GM23338 (cell line): ENCODE results near the gene AKR1C2. TPM values are rescaled to one million over a fixed set of nuclear protein-coding genes. Genes with fewer than 3 reads are reported as not detected.

Experiments used
- ATAC-seq: fragments of 200-7000 bp; cut with Tn5 transposase; 3 replicates; pipeline ENCODE4 v1.9.1; 2020
- DNase-seq: peaks from one replicate; pipeline ENCODE4 v3.0.0-alpha.2; 2015; ENCODE audit warnings: low spot score
- H2AFZ ChIP-seq: fragments of 200-600 bp; sonication (generic); 2 replicates; pipeline ENCODE4 v1.8.0; 2016; ENCODE audit warnings: antibody characterized with exemption, mild to moderate bottlenecking, moderate library complexity
- H3F3A ChIP-seq: fragments of 200-600 bp; sonication (generic); replicated peaks from 2 replicates; pipeline ENCODE4 v1.8.0; 2017; ENCODE audit warnings: antibody characterized with exemption, mixed run types, low read depth
- H3K27ac ChIP-seq: fragments of 200-600 bp; sonication (generic); 2 replicates; pipeline ENCODE4 v1.6.1; 2016; ENCODE audit warnings: low read depth
- H3K27me3 ChIP-seq: fragments of 200-600 bp; sonication (generic); 2 replicates; pipeline ENCODE4 v1.8.0; 2016; ENCODE audit warnings: mild to moderate bottlenecking, mixed run types, moderate library complexity; ENCODE audit not compliant: insufficient read depth
- H3K36me3 ChIP-seq: fragments of 200-600 bp; sonication (generic); 2 replicates; pipeline ENCODE4 v1.8.0; 2016; ENCODE audit warnings: mild to moderate bottlenecking; ENCODE audit not compliant: insufficient read depth
- H3K4me1 ChIP-seq: fragments of 200-600 bp; sonication (generic); 2 replicates; pipeline ENCODE4 v1.8.0; 2016; ENCODE audit warnings: mild to moderate bottlenecking, moderate library complexity; ENCODE audit not compliant: insufficient read depth
- H3K4me2 ChIP-seq: fragments of 200-600 bp; sonication (generic); 2 replicates; pipeline ENCODE4 v1.7.1; 2017; ENCODE audit warnings: mixed run types
- H3K4me3 ChIP-seq: fragments of 200-600 bp; sonication (generic); 2 replicates; pipeline ENCODE4 v1.6.1; 2016; ENCODE audit warnings: mixed run types
- H3K79me2 ChIP-seq: fragments of 200-600 bp; sonication (generic); replicated peaks from 2 replicates; pipeline ENCODE4 v1.8.0; 2017; ENCODE audit warnings: mild to moderate bottlenecking; ENCODE audit not compliant: insufficient read depth
- H3K9me2 ChIP-seq: fragments of 200-600 bp; sonication (generic); 2 replicates; pipeline ENCODE4 v1.8.0; 2017; ENCODE audit not compliant: insufficient read depth
- H4K20me1 ChIP-seq: fragments of 200-600 bp; sonication (generic); replicated peaks from 2 replicates; pipeline ENCODE4 v1.8.0; 2017; ENCODE audit warnings: mild to moderate bottlenecking; ENCODE audit not compliant: insufficient read depth
- H3K27ac Mint-ChIP-seq: 2 replicates; pipeline ENCODE4 v1.8.0; 2020; ENCODE audit warnings: inconsistent platforms, mild to moderate bottlenecking, moderate library complexity, mixed read lengths
- H3K27me3 Mint-ChIP-seq: 3 replicates; pipeline ENCODE4 v1.8.0; 2022; ENCODE audit warnings: low read depth, mild to moderate bottlenecking, moderate library complexity, mixed read lengths, inconsistent platforms; ENCODE audit not compliant: insufficient read depth, poor library complexity
- H3K36me3 Mint-ChIP-seq: 3 replicates; pipeline ENCODE4 v1.8.0; 2021; ENCODE audit warnings: low read depth, mild to moderate bottlenecking, inconsistent platforms, moderate library complexity, mixed read lengths
- H3K4me1 Mint-ChIP-seq: 3 replicates; pipeline ENCODE4 v1.8.0; 2020; ENCODE audit warnings: mild to moderate bottlenecking, inconsistent platforms, mixed read lengths
- H3K4me3 Mint-ChIP-seq: 3 replicates; pipeline ENCODE4 v1.8.0; 2021; ENCODE audit warnings: moderate library complexity, mild to moderate bottlenecking, inconsistent platforms, mixed read lengths
- H3K9me3 Mint-ChIP-seq: 3 replicates; pipeline ENCODE4 v1.8.0; 2020; ENCODE audit warnings: moderate library complexity, mild to moderate bottlenecking, inconsistent platforms, mixed read lengths
- EZH2 ChIP-seq: fragments of 200-600 bp; sonication (generic); IDR thresholded peaks from one replicate; pipeline ENCODE4 v1.8.0; 2017; ENCODE audit warnings: antibody characterized with exemption, mild to moderate bottlenecking, low read depth; ENCODE audit not compliant: unreplicated experiment
- EZH2phosphoT487 ChIP-seq: fragments of 200-600 bp; sonication (generic); IDR thresholded peaks from one replicate; pipeline ENCODE4 v1.8.1; 2018; ENCODE audit warnings: antibody characterized with exemption; ENCODE audit not compliant: unreplicated experiment
- JUNB ChIP-seq: IDR thresholded peaks from one replicate; pipeline ENCODE4 v1.6.1; 2016; ENCODE audit warnings: antibody characterized with exemption; ENCODE audit not compliant: unreplicated experiment
- NANOG ChIP-seq: IDR thresholded peaks from 2 replicates; pipeline ENCODE4 v1.6.1; 2016; ENCODE audit warnings: antibody characterized with exemption, borderline replicate concordance
- STAT1 ChIP-seq: IDR thresholded peaks from one replicate; pipeline ENCODE4 v1.6.1; 2016; ENCODE audit warnings: antibody characterized with exemption; ENCODE audit not compliant: unreplicated experiment
- ZNF114 ChIP-seq: fragments of 250-450 bp; sonication (Bioruptor Pico); IDR thresholded peaks from 2 replicates; pipeline ENCODE4 v1.5.0; 2020; ENCODE audit warnings: mild to moderate bottlenecking, moderate library complexity
- ZNF331 ChIP-seq: fragments of 250-450 bp; sonication (Bioruptor Pico); IDR thresholded peaks from 2 replicates; pipeline ENCODE4 v1.5.0; 2020; ENCODE audit warnings: low read depth, mild to moderate bottlenecking, moderate library complexity
- polyA plus RNA-seq: library from polyadenylated mRNA; unstranded; fragments of >200 nt; fragmentation: Nextera tagmentation; extraction: Ambion mirVana; gene quantifications from 2 replicates; pipeline ENCODE4 v1.2.1, GENCODE V29; 2016
- total RNA-seq: library from RNA; depleted of rRNA; stranded (reverse); fragments of >200 nt; shearing (Covaris generic); gene quantifications from 2 replicates; pipeline ENCODE4 v1.2.3, GENCODE V29; 2014
- TF ChIP-seq, protein P1 (sequence below): fragments of 250-450 bp; sonication (Bioruptor Pico); IDR thresholded peaks from 2 replicates; pipeline ENCODE4 v1.5.0; 2020; ENCODE audit warnings: mild to moderate bottlenecking, moderate library complexity
- TF ChIP-seq, protein P2 (sequence below): IDR thresholded peaks from 2 replicates; pipeline ENCODE4 v1.6.1; 2016; ENCODE audit warnings: antibody characterized with exemption
- TF ChIP-seq, protein P3 (sequence below), 2 experiments: fragments of 200-600 bp in 1 of 2; sonication (generic) in 1 of 2; conservative IDR thresholded peaks; 2 replicates each; pipeline versions ENCODE4 v1.5.1 to v1.6.1; 2016 to 2017; ENCODE audit warnings: antibody characterized with exemption in 2 of 2, low read depth in 2 of 2, mild to moderate bottlenecking in 2 of 2, moderate library complexity in 1 of 2
- TF ChIP-seq, protein P4 (sequence below): IDR thresholded peaks from one replicate; pipeline ENCODE4 v1.6.1; 2018; ENCODE audit warnings: antibody characterized with exemption; ENCODE audit not compliant: unreplicated experiment

Gene AKR1C2
- total and polyA plus RNA-seq, 2 experiments from 2014 or later = 0.35 to 0.86 TPM

DNA sequence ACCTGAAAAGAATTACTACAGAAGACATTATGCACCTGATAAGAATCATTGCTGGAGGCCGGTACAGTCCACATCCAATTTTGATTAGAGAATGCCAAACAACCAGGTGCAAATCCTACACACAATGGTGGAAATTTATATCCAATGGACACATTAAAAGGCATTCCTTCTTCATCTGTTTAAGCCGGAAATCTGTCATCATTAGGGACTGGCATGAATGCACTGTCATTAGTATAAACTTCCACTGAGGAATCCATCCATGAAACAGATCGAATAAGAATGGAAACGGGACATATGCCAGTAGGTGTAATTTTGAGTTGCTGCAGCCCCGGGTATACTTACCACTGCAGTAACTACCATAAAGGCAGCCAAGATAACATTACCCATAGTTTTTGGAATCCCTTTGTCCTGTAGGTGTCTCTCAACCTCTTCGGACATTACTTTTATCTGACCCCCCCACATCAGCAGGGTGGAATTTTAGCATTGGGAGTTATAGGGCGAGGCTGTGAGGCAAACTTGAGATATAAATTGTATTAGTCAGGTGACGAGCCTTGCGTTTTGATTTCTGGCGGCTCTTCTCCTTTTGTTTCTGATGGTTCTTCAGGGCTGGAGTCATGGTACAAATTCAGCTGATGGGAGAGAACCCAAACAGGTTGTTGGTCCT lies 36.5 kb upstream of the AKR1C2 start:
- H2AFZ ChIP-seq = no peak overlapping the region
- H3K36me3 ChIP-seq = no peaks in the 10 kb centered on the region
- 0 out of 2 replicates have a peak, but pooled peaks cover 2% of the 10 kb centered on the region for H3K9me2 ChIP-seq
- peaks cover 2% of the 10 kb centered on the region for H3K27me3 Mint-ChIP-seq
- DNase-seq = no peak
- H3K4me1 ChIP-seq = no peaks in the 10 kb centered on the region
- no peak for ATAC-seq
- TF ChIP-seq ZNF114 (CRISPR knock-in tag) (no peak), NANOG (no peak), JUNB (no peak), EZH2phosphoT487 (no peak), ZNF331 (CRISPR knock-in tag) (no peak), STAT1 (no peak), EZH2 (no peak)
- TF ChIP-seq, protein P1, sequence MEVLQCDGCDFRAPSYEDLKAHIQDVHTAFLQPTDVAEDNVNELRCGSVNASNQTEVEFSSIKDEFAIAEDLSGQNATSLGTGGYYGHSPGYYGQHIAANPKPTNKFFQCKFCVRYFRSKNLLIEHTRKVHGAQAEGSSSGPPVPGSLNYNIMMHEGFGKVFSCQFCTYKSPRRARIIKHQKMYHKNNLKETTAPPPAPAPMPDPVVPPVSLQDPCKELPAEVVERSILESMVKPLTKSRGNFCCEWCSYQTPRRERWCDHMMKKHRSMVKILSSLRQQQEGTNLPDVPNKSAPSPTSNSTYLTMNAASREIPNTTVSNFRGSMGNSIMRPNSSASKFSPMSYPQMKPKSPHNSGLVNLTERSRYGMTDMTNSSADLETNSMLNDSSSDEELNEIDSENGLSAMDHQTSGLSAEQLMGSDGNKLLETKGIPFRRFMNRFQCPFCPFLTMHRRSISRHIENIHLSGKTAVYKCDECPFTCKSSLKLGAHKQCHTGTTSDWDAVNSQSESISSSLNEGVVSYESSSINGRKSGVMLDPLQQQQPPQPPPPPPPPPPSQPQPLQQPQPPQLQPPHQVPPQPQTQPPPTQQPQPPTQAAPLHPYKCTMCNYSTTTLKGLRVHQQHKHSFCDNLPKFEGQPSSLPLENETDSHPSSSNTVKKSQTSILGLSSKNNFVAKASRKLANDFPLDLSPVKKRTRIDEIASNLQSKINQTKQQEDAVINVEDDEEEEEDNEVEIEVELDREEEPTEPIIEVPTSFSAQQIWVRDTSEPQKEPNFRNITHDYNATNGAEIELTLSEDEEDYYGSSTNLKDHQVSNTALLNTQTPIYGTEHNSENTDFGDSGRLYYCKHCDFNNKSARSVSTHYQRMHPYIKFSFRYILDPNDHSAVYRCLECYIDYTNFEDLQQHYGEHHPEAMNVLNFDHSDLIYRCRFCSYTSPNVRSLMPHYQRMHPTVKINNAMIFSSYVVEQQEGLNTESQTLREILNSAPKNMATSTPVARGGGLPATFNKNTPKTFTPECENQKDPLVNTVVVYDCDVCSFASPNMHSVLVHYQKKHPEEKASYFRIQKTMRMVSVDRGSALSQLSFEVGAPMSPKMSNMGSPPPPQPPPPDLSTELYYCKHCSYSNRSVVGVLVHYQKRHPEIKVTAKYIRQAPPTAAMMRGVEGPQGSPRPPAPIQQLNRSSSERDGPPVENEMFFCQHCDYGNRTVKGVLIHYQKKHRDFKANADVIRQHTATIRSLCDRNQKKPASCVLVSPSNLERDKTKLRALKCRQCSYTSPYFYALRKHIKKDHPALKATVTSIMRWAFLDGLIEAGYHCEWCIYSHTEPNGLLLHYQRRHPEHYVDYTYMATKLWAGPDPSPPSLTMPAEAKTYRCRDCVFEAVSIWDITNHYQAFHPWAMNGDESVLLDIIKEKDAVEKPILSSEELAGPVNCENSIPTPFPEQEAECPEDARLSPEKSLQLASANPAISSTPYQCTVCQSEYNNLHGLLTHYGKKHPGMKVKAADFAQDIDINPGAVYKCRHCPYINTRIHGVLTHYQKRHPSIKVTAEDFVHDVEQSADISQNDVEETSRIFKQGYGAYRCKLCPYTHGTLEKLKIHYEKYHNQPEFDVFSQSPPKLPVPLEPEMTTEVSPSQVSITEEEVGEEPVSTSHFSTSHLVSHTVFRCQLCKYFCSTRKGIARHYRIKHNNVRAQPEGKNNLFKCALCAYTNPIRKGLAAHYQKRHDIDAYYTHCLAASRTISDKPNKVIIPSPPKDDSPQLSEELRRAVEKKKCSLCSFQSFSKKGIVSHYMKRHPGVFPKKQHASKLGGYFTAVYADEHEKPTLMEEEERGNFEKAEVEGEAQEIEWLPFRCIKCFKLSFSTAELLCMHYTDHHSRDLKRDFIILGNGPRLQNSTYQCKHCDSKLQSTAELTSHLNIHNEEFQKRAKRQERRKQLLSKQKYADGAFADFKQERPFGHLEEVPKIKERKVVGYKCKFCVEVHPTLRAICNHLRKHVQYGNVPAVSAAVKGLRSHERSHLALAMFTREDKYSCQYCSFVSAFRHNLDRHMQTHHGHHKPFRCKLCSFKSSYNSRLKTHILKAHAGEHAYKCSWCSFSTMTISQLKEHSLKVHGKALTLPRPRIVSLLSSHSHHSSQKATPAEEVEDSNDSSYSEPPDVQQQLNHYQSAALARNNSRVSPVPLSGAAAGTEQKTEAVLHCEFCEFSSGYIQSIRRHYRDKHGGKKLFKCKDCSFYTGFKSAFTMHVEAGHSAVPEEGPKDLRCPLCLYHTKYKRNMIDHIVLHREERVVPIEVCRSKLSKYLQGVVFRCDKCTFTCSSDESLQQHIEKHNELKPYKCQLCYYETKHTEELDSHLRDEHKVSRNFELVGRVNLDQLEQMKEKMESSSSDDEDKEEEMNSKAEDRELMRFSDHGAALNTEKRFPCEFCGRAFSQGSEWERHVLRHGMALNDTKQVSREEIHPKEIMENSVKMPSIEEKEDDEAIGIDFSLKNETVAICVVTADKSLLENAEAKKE (CRISPR knock-in tag) = no peak
- TF ChIP-seq, protein P2, sequence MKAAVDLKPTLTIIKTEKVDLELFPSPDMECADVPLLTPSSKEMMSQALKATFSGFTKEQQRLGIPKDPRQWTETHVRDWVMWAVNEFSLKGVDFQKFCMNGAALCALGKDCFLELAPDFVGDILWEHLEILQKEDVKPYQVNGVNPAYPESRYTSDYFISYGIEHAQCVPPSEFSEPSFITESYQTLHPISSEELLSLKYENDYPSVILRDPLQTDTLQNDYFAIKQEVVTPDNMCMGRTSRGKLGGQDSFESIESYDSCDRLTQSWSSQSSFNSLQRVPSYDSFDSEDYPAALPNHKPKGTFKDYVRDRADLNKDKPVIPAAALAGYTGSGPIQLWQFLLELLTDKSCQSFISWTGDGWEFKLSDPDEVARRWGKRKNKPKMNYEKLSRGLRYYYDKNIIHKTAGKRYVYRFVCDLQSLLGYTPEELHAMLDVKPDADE = no peak
- TF ChIP-seq, protein P3, sequence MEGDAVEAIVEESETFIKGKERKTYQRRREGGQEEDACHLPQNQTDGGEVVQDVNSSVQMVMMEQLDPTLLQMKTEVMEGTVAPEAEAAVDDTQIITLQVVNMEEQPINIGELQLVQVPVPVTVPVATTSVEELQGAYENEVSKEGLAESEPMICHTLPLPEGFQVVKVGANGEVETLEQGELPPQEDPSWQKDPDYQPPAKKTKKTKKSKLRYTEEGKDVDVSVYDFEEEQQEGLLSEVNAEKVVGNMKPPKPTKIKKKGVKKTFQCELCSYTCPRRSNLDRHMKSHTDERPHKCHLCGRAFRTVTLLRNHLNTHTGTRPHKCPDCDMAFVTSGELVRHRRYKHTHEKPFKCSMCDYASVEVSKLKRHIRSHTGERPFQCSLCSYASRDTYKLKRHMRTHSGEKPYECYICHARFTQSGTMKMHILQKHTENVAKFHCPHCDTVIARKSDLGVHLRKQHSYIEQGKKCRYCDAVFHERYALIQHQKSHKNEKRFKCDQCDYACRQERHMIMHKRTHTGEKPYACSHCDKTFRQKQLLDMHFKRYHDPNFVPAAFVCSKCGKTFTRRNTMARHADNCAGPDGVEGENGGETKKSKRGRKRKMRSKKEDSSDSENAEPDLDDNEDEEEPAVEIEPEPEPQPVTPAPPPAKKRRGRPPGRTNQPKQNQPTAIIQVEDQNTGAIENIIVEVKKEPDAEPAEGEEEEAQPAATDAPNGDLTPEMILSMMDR (conservative IDR thresholded peaks at IDR 0.05; ENCODE audit: low read depth in 2 of 2) = no peak
- TF ChIP-seq, protein P4, sequence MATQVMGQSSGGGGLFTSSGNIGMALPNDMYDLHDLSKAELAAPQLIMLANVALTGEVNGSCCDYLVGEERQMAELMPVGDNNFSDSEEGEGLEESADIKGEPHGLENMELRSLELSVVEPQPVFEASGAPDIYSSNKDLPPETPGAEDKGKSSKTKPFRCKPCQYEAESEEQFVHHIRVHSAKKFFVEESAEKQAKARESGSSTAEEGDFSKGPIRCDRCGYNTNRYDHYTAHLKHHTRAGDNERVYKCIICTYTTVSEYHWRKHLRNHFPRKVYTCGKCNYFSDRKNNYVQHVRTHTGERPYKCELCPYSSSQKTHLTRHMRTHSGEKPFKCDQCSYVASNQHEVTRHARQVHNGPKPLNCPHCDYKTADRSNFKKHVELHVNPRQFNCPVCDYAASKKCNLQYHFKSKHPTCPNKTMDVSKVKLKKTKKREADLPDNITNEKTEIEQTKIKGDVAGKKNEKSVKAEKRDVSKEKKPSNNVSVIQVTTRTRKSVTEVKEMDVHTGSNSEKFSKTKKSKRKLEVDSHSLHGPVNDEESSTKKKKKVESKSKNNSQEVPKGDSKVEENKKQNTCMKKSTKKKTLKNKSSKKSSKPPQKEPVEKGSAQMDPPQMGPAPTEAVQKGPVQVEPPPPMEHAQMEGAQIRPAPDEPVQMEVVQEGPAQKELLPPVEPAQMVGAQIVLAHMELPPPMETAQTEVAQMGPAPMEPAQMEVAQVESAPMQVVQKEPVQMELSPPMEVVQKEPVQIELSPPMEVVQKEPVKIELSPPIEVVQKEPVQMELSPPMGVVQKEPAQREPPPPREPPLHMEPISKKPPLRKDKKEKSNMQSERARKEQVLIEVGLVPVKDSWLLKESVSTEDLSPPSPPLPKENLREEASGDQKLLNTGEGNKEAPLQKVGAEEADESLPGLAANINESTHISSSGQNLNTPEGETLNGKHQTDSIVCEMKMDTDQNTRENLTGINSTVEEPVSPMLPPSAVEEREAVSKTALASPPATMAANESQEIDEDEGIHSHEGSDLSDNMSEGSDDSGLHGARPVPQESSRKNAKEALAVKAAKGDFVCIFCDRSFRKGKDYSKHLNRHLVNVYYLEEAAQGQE = no peak
- peaks cover 2% of the 10 kb centered on the region; the same call in 1 of the 3 replicates for H3K9me3 Mint-ChIP-seq
- no peaks in the 10 kb centered on the region for H4K20me1 ChIP-seq
- no peak overlapping the region for H3K27ac ChIP-seq
- peaks cover 2% of the 10 kb centered on the region; the same call in 2 of the 3 replicates for H3K36me3 Mint-ChIP-seq
- H3K4me1 Mint-ChIP-seq = peaks cover 6% of the 10 kb centered on the region
- H3K27ac Mint-ChIP-seq = no peak overlapping the region
- H3K4me3 Mint-ChIP-seq = no peak overlapping the region
- H3K4me3 ChIP-seq = no peak overlapping the region
- H3K79me2 ChIP-seq = no peaks in the 10 kb centered on the region
- no peak overlapping the region for H3K4me2 ChIP-seq
- no peaks in the 10 kb centered on the region for H3K27me3 ChIP-seq
- no peaks in the 10 kb centered on the region for H3F3A ChIP-seq
